ENCODE data around the gene RELT.
A peak's percentile ranks its signal among the peaks of the same experiment; 100 is the strongest.

Gene RELT

DNA sequence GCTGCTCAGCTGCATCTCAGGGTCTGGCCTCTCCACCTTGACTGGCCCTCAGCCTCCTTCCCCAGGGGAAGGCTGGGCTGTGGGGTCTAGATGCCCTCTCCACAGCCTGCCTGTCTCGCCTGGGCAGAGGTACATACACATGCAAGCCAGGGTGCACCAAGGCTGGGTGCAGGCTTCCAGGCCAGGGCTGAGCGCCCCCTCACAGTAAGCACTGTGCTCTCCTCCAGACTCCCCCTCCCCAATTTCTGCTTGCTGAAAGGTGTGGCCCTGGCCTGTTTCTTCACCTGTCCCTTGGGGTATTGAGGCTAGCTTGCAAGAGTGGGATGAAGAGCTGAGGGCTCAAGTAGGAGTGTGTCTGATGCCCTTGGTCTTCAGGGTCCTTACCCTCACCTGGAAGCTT, 22.5 kb downstream of the RELT start:
- no peak overlapping the region for H3K4me3 ChIP-seq
- no peaks in the 10 kb centered on the region for H3K9me3 ChIP-seq (ENCODE audit: low read depth, low read length)
- no peak overlapping the region for H3K9ac ChIP-seq (ENCODE audit: insufficient read length)
- no peak for DNase-seq (ENCODE audit: low read depth, low spot score)
- no peak overlapping the region for H3K27ac ChIP-seq
- H3K36me3 ChIP-seq (ENCODE audit: insufficient read depth, low read length), result no peaks in the 10 kb centered on the region
- TF ChIP-seq POLR2AphosphoS5 (IDR thresholded peaks at IDR 0.05; ENCODE audit: borderline replicate concordance, low read depth, low read length), result no peak
- no peak for TF ChIP-seq FOXP2 (optimal IDR thresholded peaks at IDR 0.05; ENCODE audit: control extremely low read depth, extremely low read length, insufficient read depth)
- no peak for TF ChIP-seq EZH2 (IDR thresholded peaks at IDR 0.05)

DNA sequence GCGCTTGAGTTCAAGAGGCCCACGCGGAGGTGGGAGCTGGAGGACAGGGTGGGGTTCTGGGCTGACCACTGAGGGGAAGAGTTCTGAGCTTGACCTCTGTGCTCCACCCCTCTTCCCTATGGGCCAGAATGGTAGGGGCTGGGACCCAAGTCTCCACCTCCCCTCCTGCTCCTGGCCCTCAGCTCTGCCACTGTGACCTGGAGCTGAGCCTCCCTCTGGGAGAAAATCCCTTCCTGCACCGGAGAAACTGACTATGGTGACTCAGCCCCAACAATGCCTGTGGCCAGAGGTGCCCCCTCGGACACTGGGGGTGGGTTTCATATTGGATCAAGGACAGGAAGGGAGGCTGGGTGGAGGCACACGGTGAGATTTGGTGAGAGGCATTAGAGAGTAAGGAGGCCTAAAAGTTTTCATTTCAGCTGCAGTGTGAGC, 23.0 kb downstream of the RELT start:
- Histone ChIP-seq H3K9me3 (ENCODE audit: low read depth, low read length) (no peaks in the 10 kb centered on the region), H3K27ac (no peak overlapping the region), H3K4me3 (no peak overlapping the region), H3K36me3 (ENCODE audit: insufficient read depth, low read length) (no peaks in the 10 kb centered on the region), H3K9ac (ENCODE audit: insufficient read length) (no peak overlapping the region)
- TF ChIP-seq FOXP2 (optimal IDR thresholded peaks at IDR 0.05; ENCODE audit: control extremely low read depth, extremely low read length, insufficient read depth) (no peak), EZH2 (IDR thresholded peaks at IDR 0.05) (no peak), POLR2AphosphoS5 (IDR thresholded peaks at IDR 0.05; ENCODE audit: borderline replicate concordance, low read depth, low read length) (no peak)
- DNase-seq (ENCODE audit: low read depth, low spot score), result no peak

DNA sequence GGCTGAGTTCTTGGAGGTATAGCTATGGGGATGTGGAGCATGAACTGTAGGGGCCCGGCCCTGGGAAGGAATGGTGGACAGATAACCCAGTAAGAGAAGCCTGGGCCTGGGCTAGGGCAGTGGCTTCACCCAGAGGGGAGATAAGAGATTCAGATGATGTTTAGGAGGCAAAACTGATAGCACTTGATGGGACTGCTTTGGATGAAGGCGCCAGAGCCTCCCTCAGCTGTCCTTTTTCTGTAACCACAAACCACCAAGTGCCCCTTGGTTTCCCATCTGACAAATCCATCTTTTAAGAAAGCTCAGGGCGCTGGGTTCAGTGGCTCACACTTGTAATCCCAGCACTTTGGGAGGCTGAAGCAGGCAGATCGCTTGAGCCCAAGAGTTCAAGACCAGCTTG, 23.4 kb downstream of the RELT start:
- TF ChIP-seq EZH2 (IDR thresholded peaks at IDR 0.05) (no peak), FOXP2 (optimal IDR thresholded peaks at IDR 0.05; ENCODE audit: control extremely low read depth, extremely low read length, insufficient read depth) (no peak), POLR2AphosphoS5 (IDR thresholded peaks at IDR 0.05; ENCODE audit: borderline replicate concordance, low read depth, low read length) (no peak)
- Histone ChIP-seq H3K9ac (ENCODE audit: insufficient read length) (no peak overlapping the region), H3K36me3 (ENCODE audit: insufficient read depth, low read length) (no peaks in the 10 kb centered on the region), H3K27ac (no peak overlapping the region), H3K9me3 (ENCODE audit: low read depth, low read length) (no peaks in the 10 kb centered on the region), H3K4me3 (no peak overlapping the region)
- DNase-seq (ENCODE audit: low read depth, low spot score), result no peak

DNA sequence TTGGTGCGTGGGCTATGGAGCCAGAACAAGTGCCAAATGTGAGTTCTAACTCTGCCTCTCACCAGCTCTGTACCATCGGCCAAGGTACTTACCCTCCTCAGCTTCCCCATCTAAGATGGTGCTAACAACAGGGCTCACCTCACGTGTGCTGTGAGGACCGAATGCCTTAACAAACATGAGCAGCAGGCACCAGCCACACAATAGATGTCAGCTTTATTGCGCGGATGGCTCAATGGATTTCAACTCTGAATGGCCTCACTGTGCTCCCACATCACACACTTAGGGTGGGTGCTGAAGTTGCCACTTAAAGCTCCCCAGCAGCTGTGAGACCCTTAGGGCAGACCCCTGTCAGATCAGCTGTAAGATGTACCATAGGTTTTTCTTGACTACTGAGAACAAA, 24.1 kb downstream of the RELT start:
- no peak overlapping the region for H3K4me3 ChIP-seq
- H3K9ac ChIP-seq (ENCODE audit: insufficient read length), result no peak overlapping the region
- H3K9me3 ChIP-seq (ENCODE audit: low read depth, low read length), result no peaks in the 10 kb centered on the region
- H3K27ac ChIP-seq, result no peak overlapping the region
- H3K36me3 ChIP-seq (ENCODE audit: insufficient read depth, low read length), result no peaks in the 10 kb centered on the region
- no peak for TF ChIP-seq FOXP2 (optimal IDR thresholded peaks at IDR 0.05; ENCODE audit: control extremely low read depth, extremely low read length, insufficient read depth)
- no peak for TF ChIP-seq EZH2 (IDR thresholded peaks at IDR 0.05)
- TF ChIP-seq POLR2AphosphoS5 (IDR thresholded peaks at IDR 0.05; ENCODE audit: borderline replicate concordance, low read depth, low read length), result no peak
- no peak for DNase-seq (ENCODE audit: low read depth, low spot score)

DNA sequence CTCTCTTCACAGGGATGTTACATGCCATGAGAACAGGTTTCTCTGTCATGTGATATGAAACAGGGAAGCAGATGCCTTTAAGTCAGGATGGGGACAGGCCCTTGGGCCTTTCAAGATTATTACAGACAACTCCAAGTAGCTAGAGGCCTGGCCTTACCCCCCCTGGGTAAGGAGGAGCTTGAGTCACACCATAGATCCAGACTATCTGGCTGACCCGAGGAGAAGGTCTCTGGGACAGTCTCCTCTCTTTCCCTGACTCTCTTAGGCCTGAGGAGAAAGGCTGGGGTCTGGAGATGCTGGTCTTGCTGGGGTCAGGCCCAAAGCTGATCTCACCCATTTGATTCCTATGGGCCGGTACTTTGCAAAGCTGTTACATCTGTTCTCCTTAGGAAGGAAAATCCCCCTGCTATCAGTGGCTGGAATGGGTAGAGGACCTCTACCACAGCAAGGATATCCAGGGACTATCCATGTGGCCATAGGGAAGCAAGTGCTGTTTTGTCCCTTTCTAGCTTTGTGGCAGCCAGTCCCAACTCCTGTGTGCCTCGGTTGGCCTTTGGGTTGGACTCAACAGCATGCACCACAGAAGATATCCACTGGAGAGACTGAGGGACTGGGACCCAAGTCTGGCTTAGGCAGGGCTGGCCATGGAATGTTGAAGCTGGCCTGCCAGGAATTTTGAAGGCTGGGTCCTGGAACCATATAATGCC, 25.2 kb downstream of the RELT start:
- no peak overlapping the region for H3K27ac ChIP-seq
- H3K36me3 ChIP-seq (ENCODE audit: insufficient read depth, low read length), result no peaks in the 10 kb centered on the region
- no peak overlapping the region for H3K9ac ChIP-seq (ENCODE audit: insufficient read length)
- no peaks in the 10 kb centered on the region for H3K9me3 ChIP-seq (ENCODE audit: low read depth, low read length)
- TF ChIP-seq POLR2AphosphoS5 (IDR thresholded peaks at IDR 0.05; ENCODE audit: borderline replicate concordance, low read depth, low read length) (no peak), EZH2 (IDR thresholded peaks at IDR 0.05) (no peak), FOXP2 (optimal IDR thresholded peaks at IDR 0.05; ENCODE audit: control extremely low read depth, extremely low read length, insufficient read depth) (no peak)
- no peak overlapping the region for H3K4me3 ChIP-seq
- no peak for DNase-seq (ENCODE audit: low read depth, low spot score)

DNA sequence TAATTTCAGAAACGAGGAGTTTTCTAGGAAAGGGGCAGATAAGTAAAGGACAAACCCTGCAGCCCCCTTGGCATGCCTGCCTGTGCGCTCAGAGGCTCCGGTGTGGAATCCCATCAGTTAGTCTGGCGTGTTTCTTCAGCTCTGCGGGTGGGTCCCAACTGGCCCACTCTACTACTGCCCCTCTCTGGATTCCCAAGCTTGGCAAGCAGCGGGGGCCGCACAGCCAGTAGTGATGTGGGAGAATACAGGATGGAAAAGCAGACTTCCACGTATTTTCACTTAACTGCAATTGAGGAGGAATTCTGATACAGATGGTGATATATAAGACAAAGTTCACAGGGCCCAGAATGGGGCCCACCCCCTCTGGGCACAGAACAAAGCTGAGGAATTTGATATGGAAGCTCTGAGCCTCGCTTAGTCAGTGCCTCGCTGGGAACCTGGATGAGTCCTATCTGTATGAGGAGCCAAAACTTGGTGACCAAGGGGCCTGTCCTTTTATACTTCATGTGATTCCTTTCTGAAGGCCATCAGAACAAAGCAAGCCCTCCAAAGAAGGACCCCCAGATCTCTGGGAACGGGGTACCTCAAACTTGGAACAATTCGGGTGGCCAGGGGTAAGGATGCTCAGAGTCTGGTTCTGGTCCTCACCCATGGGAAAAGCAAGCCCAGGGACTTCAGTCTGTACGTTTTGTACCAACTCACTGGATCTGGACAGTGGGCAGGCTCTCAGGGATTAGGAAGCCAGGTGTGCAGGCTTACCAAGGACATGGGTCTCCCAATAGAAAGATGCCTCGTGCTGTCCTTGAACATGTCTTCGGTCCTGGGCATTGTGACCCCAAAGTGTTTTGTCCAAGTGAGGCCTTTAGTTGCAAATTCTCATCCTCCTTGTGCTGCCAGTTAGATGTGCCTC, 26.0 kb downstream of the RELT start:
- Histone ChIP-seq H3K9me3 (ENCODE audit: low read depth, low read length) (no peaks in the 10 kb centered on the region), H3K36me3 (ENCODE audit: insufficient read depth, low read length) (no peaks in the 10 kb centered on the region), H3K27ac (no peak overlapping the region), H3K4me3 (no peak overlapping the region), H3K9ac (ENCODE audit: insufficient read length) (no peak overlapping the region)
- no peak for DNase-seq (ENCODE audit: low read depth, low spot score)
- TF ChIP-seq FOXP2 (optimal IDR thresholded peaks at IDR 0.05; ENCODE audit: control extremely low read depth, extremely low read length, insufficient read depth) (no peak), POLR2AphosphoS5 (IDR thresholded peaks at IDR 0.05; ENCODE audit: borderline replicate concordance, low read depth, low read length) (no peak), EZH2 (IDR thresholded peaks at IDR 0.05) (no peak)

DNA sequence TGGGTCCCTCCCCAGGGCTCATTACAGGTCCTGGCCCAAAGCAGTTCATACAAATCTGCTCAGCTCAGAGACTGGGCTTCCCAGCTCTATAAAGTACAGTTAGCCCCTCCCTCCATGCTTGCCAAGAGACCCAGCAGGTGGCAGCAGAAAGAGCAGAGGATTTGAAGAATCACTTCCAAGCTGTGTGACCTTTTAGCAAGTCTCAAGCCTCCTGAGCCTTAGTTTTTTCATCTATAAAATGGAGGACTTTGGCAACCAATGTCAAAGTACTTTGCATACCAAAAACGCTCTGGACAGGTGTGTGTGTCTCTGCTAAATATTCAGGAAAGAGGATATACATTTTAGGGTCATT, 26.6 kb downstream of the RELT start:
- Histone ChIP-seq H3K36me3 (ENCODE audit: insufficient read depth, low read length) (no peaks in the 10 kb centered on the region), H3K27ac (no peak overlapping the region), H3K4me3 (no peak overlapping the region), H3K9ac (ENCODE audit: insufficient read length) (no peak overlapping the region), H3K9me3 (ENCODE audit: low read depth, low read length) (no peaks in the 10 kb centered on the region)
- no peak for DNase-seq (ENCODE audit: low read depth, low spot score)
- TF ChIP-seq FOXP2 (optimal IDR thresholded peaks at IDR 0.05; ENCODE audit: control extremely low read depth, extremely low read length, insufficient read depth) (no peak), EZH2 (IDR thresholded peaks at IDR 0.05) (no peak), POLR2AphosphoS5 (IDR thresholded peaks at IDR 0.05; ENCODE audit: borderline replicate concordance, low read depth, low read length) (no peak)

DNA sequence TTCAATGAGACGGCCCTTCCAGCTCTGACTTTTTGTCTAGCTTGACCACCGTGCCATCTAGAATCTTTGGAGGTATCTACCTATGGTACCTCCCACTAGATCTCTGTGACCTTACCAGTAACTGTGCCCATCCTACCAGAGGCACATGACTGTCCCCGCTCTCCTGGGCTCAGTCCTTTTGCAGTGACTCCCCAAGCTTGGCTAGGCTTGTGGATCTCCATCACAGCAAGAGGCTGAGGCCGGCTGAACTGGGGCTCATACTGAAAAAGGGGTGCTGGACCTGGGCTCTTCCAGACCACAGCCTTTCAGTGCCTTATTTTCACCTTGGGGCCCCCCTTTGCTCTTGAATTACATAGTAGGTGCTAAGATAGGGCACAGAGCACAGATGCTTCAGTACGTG, 27.3 kb downstream of the RELT start:
- no peaks in the 10 kb centered on the region for H3K9me3 ChIP-seq (ENCODE audit: low read depth, low read length)
- no peak for DNase-seq (ENCODE audit: low read depth, low spot score)
- H3K27ac ChIP-seq, result peak overlapping the region; percentile 25; the same call in 1 of the 2 replicates
- no peaks in the 10 kb centered on the region for H3K36me3 ChIP-seq (ENCODE audit: insufficient read depth, low read length)
- H3K4me3 ChIP-seq, result no peak overlapping the region
- no peak for TF ChIP-seq POLR2AphosphoS5 (IDR thresholded peaks at IDR 0.05; ENCODE audit: borderline replicate concordance, low read depth, low read length)
- no peak for TF ChIP-seq EZH2 (IDR thresholded peaks at IDR 0.05)
- TF ChIP-seq FOXP2 (optimal IDR thresholded peaks at IDR 0.05; ENCODE audit: control extremely low read depth, extremely low read length, insufficient read depth), result no peak
- H3K9ac ChIP-seq (ENCODE audit: insufficient read length), result no peak overlapping the region

All from SK-N-MC (cell line).